Measurements from ENCODE around the gene CIRBP.

CIRBP gene

DNA sequence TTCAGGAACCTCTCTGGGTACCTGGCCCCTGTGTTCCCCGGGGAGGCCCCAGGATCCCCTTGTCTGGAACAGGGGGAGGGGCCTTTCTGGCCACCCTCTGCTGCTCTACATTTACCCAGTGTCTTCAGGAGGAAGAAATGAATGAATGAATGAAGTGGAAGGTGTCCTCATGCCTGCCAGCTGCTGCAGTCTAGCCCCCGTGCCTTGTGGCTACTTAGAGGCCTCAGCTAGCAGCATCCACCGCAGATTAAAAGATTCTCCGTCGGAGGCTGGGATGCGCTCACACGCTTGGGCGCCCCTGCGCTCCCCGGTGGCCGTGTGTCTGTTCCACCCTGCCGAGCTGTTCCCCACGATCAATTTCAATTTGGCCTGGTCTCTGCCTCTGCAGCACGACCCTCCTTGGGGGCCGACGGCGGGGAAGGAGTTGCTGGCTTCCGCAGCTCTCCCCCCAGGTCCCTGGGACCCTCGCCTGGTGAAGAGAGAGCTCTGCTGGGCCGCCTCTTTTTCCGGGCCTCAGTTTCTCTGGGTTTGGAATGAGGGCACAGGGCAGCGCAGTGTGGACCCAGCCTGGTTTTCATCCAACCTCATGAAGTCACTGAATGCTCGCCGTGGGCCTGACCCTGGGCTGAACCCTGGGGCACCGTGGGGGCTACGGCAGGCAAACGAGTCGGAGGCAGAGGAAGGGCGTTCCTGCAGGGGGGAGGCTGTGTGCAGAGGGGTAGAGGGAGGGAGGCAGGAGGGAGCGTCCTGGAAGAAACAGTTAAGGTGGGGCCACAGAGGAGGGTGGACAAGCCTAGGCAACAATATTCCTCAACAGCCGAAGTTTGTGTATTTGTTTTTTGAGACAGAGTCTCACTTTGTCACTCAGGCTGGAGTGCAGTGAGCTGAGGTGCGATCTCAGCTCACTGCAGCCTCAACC, 44.8 kb downstream of the CIRBP start:
- H3K4me2 ChIP-seq (ENCODE audit: low read length) = no peak overlapping the region
- no peak overlapping the region for H3K4me3 ChIP-seq (ENCODE audit: low read length)
- H4K20me1 ChIP-seq (ENCODE audit: insufficient read depth, low read length) = no peaks in the 10 kb centered on the region
- no peaks in the 10 kb centered on the region for H3K36me3 ChIP-seq (replicated peaks; ENCODE audit: low read depth, low read length)
- H3K79me2 ChIP-seq (ENCODE audit: low read length) = no peaks in the 10 kb centered on the region
- peaks cover 8% of the 10 kb centered on the region; the same call in 1 of the 2 replicates for H3K4me1 ChIP-seq (ENCODE audit: low read length)
- H3K27ac ChIP-seq (ENCODE audit: low read length) = no peak overlapping the region
- no peak overlapping the region for H2AFZ ChIP-seq (ENCODE audit: low read depth, low read length)
- no peaks in the 10 kb centered on the region for H3K9me3 ChIP-seq (ENCODE audit: insufficient read depth, low read length)
- no peak for TF ChIP-seq EZH2phosphoT487 (IDR thresholded peaks at IDR 0.05; ENCODE audit: low read depth)
- TF ChIP-seq, protein P1, sequence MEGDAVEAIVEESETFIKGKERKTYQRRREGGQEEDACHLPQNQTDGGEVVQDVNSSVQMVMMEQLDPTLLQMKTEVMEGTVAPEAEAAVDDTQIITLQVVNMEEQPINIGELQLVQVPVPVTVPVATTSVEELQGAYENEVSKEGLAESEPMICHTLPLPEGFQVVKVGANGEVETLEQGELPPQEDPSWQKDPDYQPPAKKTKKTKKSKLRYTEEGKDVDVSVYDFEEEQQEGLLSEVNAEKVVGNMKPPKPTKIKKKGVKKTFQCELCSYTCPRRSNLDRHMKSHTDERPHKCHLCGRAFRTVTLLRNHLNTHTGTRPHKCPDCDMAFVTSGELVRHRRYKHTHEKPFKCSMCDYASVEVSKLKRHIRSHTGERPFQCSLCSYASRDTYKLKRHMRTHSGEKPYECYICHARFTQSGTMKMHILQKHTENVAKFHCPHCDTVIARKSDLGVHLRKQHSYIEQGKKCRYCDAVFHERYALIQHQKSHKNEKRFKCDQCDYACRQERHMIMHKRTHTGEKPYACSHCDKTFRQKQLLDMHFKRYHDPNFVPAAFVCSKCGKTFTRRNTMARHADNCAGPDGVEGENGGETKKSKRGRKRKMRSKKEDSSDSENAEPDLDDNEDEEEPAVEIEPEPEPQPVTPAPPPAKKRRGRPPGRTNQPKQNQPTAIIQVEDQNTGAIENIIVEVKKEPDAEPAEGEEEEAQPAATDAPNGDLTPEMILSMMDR (IDR thresholded peaks at IDR 0.05; ENCODE audit: low read depth, low read length) = no peak
- peaks cover 18% of the 10 kb centered on the region for H3K27me3 ChIP-seq (ENCODE audit: low read depth, low read length)
- H3K9ac ChIP-seq (ENCODE audit: low read length) = no peak overlapping the region

DNA sequence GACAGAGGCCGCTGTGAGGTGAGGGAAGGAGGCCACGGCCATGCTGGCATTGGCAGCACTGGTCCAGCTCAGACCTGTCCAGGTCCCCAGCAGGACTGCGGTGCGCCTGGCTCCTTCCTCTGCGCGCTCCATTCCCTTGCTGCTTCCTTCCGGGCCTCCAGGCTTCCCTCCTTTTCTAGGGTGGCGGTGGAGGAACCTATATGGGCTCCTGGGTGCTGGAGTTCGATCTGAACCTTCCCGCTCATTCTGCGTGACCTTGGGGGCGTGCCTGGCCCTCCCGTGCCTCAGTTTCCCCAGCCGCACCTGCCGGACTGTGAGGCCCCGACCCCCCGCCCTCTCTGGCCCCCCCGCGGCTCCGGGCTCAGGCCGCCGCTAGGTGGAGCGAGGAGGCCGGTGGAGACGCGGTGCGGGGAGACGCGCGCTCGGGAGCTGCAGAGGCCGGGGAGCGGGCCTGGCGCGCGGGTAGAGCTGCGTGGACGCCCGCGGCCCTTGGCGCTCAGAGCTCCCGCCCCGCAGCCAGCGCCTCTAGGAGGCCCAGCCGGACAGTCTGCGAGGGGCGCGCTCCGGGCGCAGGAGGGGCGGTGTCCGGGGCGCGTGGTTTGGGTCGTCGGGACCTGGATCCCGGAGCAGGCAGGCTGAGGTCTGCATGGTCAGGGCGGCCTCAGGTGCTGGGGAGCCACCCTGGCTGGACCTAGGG, 46.5 kb downstream of the CIRBP start:
- Histone ChIP-seq H4K20me1 (ENCODE audit: insufficient read depth, low read length) (no peaks in the 10 kb centered on the region), H3K4me1 (ENCODE audit: low read length) (peaks cover 8% of the 10 kb centered on the region; the same call in 1 of the 2 replicates), H3K79me2 (ENCODE audit: low read length) (no peaks in the 10 kb centered on the region), H3K9me3 (ENCODE audit: insufficient read depth, low read length) (no peaks in the 10 kb centered on the region), H3K27ac (ENCODE audit: low read length) (no peak overlapping the region), H3K36me3 (replicated peaks; ENCODE audit: low read depth, low read length) (no peaks in the 10 kb centered on the region), H3K4me3 (ENCODE audit: low read length) (no peak overlapping the region), H3K27me3 (ENCODE audit: low read depth, low read length) (peaks cover 18% of the 10 kb centered on the region), H3K4me2 (ENCODE audit: low read length) (no peak overlapping the region), H3K9ac (ENCODE audit: low read length) (no peak overlapping the region), H2AFZ (ENCODE audit: low read depth, low read length) (no peak overlapping the region)
- TF ChIP-seq, protein P1 (IDR thresholded peaks at IDR 0.05; ENCODE audit: low read depth, low read length) = peak; percentile 52
- TF ChIP-seq EZH2phosphoT487 (IDR thresholded peaks at IDR 0.05; ENCODE audit: low read depth) = no peak

DNA sequence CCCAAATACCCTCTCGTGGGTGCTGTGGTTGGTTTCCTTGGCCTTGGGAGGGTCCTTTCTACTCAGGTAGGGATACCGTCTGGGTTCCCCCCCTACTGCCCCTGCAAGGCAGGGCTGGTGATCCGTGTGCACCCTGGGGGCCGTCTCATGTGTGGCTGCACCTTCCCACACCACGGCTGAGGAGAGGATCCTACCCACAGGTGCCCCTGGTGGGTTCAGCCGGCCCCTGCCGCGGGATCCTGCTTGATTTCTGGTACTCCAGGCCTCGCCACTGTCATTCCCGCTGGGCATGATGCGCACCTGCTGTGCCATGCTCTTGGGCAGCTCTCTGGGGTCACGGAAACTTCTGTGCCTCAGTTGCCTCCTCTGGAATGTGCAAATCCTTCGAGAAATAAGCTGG, 47.3 kb downstream of the CIRBP start:
- Histone ChIP-seq H3K4me2 (ENCODE audit: low read length) (no peak overlapping the region), H3K79me2 (ENCODE audit: low read length) (no peaks in the 10 kb centered on the region), H4K20me1 (ENCODE audit: insufficient read depth, low read length) (no peaks in the 10 kb centered on the region), H2AFZ (ENCODE audit: low read depth, low read length) (no peak overlapping the region), H3K36me3 (replicated peaks; ENCODE audit: low read depth, low read length) (no peaks in the 10 kb centered on the region), H3K27me3 (ENCODE audit: low read depth, low read length) (peaks cover 20% of the 10 kb centered on the region), H3K4me3 (ENCODE audit: low read length) (no peak overlapping the region), H3K27ac (ENCODE audit: low read length) (no peak overlapping the region), H3K9me3 (ENCODE audit: insufficient read depth, low read length) (no peaks in the 10 kb centered on the region), H3K9ac (ENCODE audit: low read length) (no peak overlapping the region), H3K4me1 (ENCODE audit: low read length) (peaks cover 8% of the 10 kb centered on the region; the same call in 1 of the 2 replicates)
- TF ChIP-seq, protein P1 (IDR thresholded peaks at IDR 0.05; ENCODE audit: low read depth, low read length) = no peak
- no peak for TF ChIP-seq EZH2phosphoT487 (IDR thresholded peaks at IDR 0.05; ENCODE audit: low read depth)
